GM12878 (cell line): ENCODE results near the gene SETD2. TPM values are rescaled to one million over a fixed set of nuclear protein-coding genes. Genes with fewer than 3 reads are reported as not detected.

Experiments used
- ATAC-seq: fragments of 200-7000 bp; cut with Tn5 transposase; 3 replicates; pipeline ENCODE4 v1.9.1; 2020; ENCODE audit warnings: mild to moderate bottlenecking, moderate library complexity
- BruUV-seq: library from RNA; stranded (reverse); fragments of 400-500 nt; replicated peaks from 2 replicates; lab custom pipeline; 2021; lab: Mats Ljungman, UMichigan
- CTCF ChIA-PET: fragments of 300-600 bp; sonication (Branson Sonifier 250); formaldehyde crosslinking; extraction: SDS; loops from one replicate; lab custom pipeline; 2021; ENCODE audit warnings: inconsistent platforms; lab: Yijun Ruan, JAX
- POLR2A ChIA-PET: fragments of 350-600 bp; formaldehyde crosslinking; extraction: SDS; loops from one replicate; lab custom pipeline; 2021; ENCODE audit warnings: inconsistent platforms; lab: Charles Lee
- RAD21 ChIA-PET: fragments of 300-600 bp; sonication (Branson Sonifier 250); formaldehyde crosslinking; loops from one replicate; lab custom pipeline; 2023; ENCODE audit warnings: antibody characterized with exemption; ENCODE audit not compliant: unreplicated experiment; lab: Charles Lee
- SMC1A ChIA-PET: fragments of 300-600 bp; sonication (Branson Sonifier 250); formaldehyde crosslinking; loops from one replicate; lab custom pipeline; 2023; ENCODE audit not compliant: unreplicated experiment, uncharacterized antibody; lab: Charles Lee
- DNase-seq: peaks from one replicate; pipeline ENCODE4 v3.0.0-alpha.2; 2011; ENCODE audit warnings: low read depth, low spot score
- FAIRE-seq: peaks from 3 replicates; lab custom pipeline; 2011; peaks lifted over from hg19 to GRCh38; lab: Jason Lieb, UNC
- H2AFZ ChIP-seq: 2 replicates; pipeline ENCODE4 v1.6.0; 2011; ENCODE audit warnings: low read depth, low read length, control low read depth; ENCODE audit not compliant: control insufficient read depth
- H3K27ac ChIP-seq: 2 replicates; pipeline ENCODE4 v1.5.1; 2011; ENCODE audit warnings: control low read depth; ENCODE audit not compliant: control insufficient read depth, insufficient read depth
- H3K27me3 ChIP-seq, 2 experiments: replicated peaks in 1 of 2; 2 replicates each; pipeline versions ENCODE4 v1.6.0 to v1.6.1; 2011; ENCODE audit warnings: low read length in 1 of 2; ENCODE audit not compliant: control insufficient read depth in 2 of 2, insufficient read depth in 2 of 2
- H3K36me3 ChIP-seq, 2 experiments: 2 replicates each; pipeline ENCODE4 v1.5.1; 2011; ENCODE audit warnings: low read length in 1 of 2; ENCODE audit not compliant: control insufficient read depth in 2 of 2, insufficient read depth in 2 of 2
- H3K4me1 ChIP-seq: 2 replicates; pipeline ENCODE4 v1.6.1; 2011; ENCODE audit warnings: mild to moderate bottlenecking, low read length, moderate library complexity, mixed read lengths; ENCODE audit not compliant: control insufficient read depth, insufficient read depth
- H3K4me2 ChIP-seq: 2 replicates; pipeline ENCODE4 v1.6.0; 2011; ENCODE audit warnings: control low read depth; ENCODE audit not compliant: control insufficient read depth, insufficient read depth
- H3K4me3 ChIP-seq: fragments of 200-600 bp; sonication (generic); 2 replicates; pipeline ENCODE4 v1.5.1; 2016
- H3K79me2 ChIP-seq: 2 replicates; pipeline ENCODE4 v1.6.0; 2011; ENCODE audit warnings: low read length; ENCODE audit not compliant: control insufficient read depth, insufficient read depth
- H3K9ac ChIP-seq: 2 replicates; pipeline ENCODE4 v1.8.0; 2011; ENCODE audit warnings: low read length, control low read depth, mixed read lengths; ENCODE audit not compliant: control insufficient read depth, insufficient read depth
- H3K9me3 ChIP-seq: replicated peaks from 3 replicates; pipeline ENCODE4 v1.5.1; 2011; ENCODE audit warnings: mild to moderate bottlenecking, low read length; ENCODE audit not compliant: control insufficient read depth, insufficient read depth
- H4K20me1 ChIP-seq: 2 replicates; pipeline ENCODE4 v1.6.0; 2011; ENCODE audit not compliant: control insufficient read depth, insufficient read depth
- BACH1 ChIP-seq: fragments of 450-650 bp; IDR thresholded peaks from 2 replicates; pipeline ENCODE4 v1.6.1; 2017; ENCODE audit warnings: mild to moderate bottlenecking, borderline replicate concordance
- EED ChIP-seq: sonication (generic); IDR thresholded peaks from 2 replicates; pipeline ENCODE4 v1.6.1; 2016; ENCODE audit warnings: antibody characterized with exemption, low read depth
- EP300 ChIP-seq, 2 experiments: fragments of 150-350 bp in 1 of 2; IDR thresholded peaks; 2 replicates each; pipeline ENCODE4 v1.6.1; 2011 to 2012; ENCODE audit warnings: low read depth in 2 of 2, low read length in 2 of 2, borderline replicate concordance in 1 of 2, improper control_type of control experiment in 1 of 2, inconsistent platforms in 1 of 2; ENCODE audit not compliant: control insufficient read depth in 1 of 2
- WRNIP1 ChIP-seq: IDR thresholded peaks from 2 replicates; pipeline ENCODE4 v1.6.1; 2011; ENCODE audit warnings: low read depth, low read length, improper control_type of control experiment, borderline replicate concordance
- WGBS: methylation state at CpG from one replicate; pipeline ENCODE4 v1.1.6; 2016; ENCODE audit warnings: low lambda C conversion rate; ENCODE audit not compliant: insufficient replicate concordance, insufficient coverage; ENCODE audit errors: missing lambda C conversion rate; 5-methylcytosine and 5-hydroxymethylcytosine counted together
- in situ Hi-C: fragments of 300-500 bp; cut with MboI; formaldehyde crosslinking; loops from 9 replicates; pipeline ENCODE4 v1.14.3; 2018; ENCODE audit warnings: mixed read lengths
- intact Hi-C: fragments of 100-400 bp; cut with micrococcal nuclease; formaldehyde crosslinking; loops from one replicate; pipeline ENCODE4 v1.14.2; 2022; ENCODE audit not compliant: unreplicated experiment
- polyA plus RNA-seq, 11 experiments: library from polyadenylated mRNA; depleted of rRNA in 4 of 11; unstranded in 6 of 11; stranded (reverse) in 5 of 11; fragments of >200 nt; fragmentation: Nextera tagmentation in 4 of 11; fragmentation: Illumina TruSeq in 1 of 11; extraction: Ambion mirVana in 4 of 11; extraction: Trizol in 1 of 11; gene quantifications; 1 replicate in 1 of 11; 2 replicates in 10 of 11; pipeline versions ENCODE4 v1.2.1 to v1.2.3, GENCODE V29; 2011 to 2016; ENCODE audit warnings: inconsistent platforms in 2 of 11, missing spikeins in 2 of 11, low read depth in 1 of 11
- total RNA-seq, 4 experiments: library from RNA; depleted of rRNA in 3 of 4; stranded (reverse); fragments of >200 nt in 3 of 4; fragmentation: Illumina TruSeq in 1 of 4; extraction: Trizol in 1 of 4; gene quantifications; 2 replicates each; pipeline versions ENCODE4 v1.2.1 to v1.2.3, GENCODE V29; 2013 to 2021

Gene SETD2
- total and polyA plus RNA-seq, 10 of the 15 experiments (the other 5 are each of a cell fraction or from before 2014, with no cell fraction given), result 8.4 to 44.9 (median 24.5) TPM

DNA sequence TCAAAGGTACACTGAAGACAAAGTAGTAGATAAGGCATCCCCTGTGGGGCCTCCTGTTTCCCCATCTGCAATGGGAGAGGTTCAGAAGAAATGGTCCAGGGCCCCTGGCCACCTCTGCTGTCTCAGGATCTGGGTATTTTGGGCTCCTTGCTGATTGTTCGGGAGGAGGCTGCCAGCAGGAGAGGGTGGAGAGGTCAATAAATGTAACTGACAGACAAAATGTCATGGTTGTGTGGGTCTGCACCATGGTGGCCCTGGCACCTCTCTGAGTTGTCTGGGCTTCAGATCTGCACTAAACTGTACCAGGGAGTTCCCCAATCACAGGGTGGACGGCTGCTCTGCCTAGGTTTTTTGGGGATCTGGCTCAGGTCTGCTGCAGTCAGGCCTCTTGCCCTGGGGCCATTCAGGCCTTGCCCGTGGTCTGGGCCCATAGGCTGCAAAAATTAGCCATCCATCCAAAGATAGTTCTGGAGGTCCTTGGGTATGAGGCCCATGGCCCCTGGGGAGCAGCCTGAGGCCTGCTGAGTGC, 177.1 kb downstream of the SETD2 start:
- no peak overlapping the region for H2AFZ ChIP-seq
- BruUV-seq, result no TSS peak
- no peaks in the 10 kb centered on the region for H4K20me1 ChIP-seq
- no peaks in the 10 kb centered on the region for H3K27me3 ChIP-seq
- peak overlapping the region; percentile 98 for H3K27ac ChIP-seq
- ChIA-PET CTCF (interaction anchor here (0.6 to 1.4 kb wide), 5 partner anchors 9 to 74 kb away, joined by 3 to 5 read pairs (median 3); no protein-coding TSS in a partner anchor), POLR2A (interaction anchor here (1.0 to 1.6 kb wide), 5 partner anchors 9 to 61 kb away, joined by 4 to 10 read pairs (median 6); partner anchors contain the start of gene NBEAL2), SMC1A (interaction anchor here (0.7 to 1.6 kb wide), 13 partner anchors 8 to 178 kb away, joined by 3 to 10 read pairs (median 4); partner anchors contain the start of gene CCDC12), RAD21 (interaction anchor here (0.9 to 1.5 kb wide), 12 partner anchors 8 to 77 kb away, joined by 3 to 10 read pairs (median 4); partner anchors contain the start of gene NBEAL2)
- H3K9me3 ChIP-seq, result no peaks in the 10 kb centered on the region
- H3K9ac ChIP-seq, result peak overlapping the region; percentile 3; the same call in 1 of the 2 replicates
- in situ Hi-C loops (no loop called here), intact Hi-C loops (loop anchor here (1.0 kb wide), 1 partner anchor 11 kb away; the partner anchor contains the start of gene CCDC12)
- FAIRE-seq (no peak), DNase-seq (no peak), ATAC-seq (no peak)
- peaks cover 4 to 8% of the 10 kb centered on the region in 2 experiments; a peak in 3 of 4 replicates for H3K36me3 ChIP-seq
- peaks cover 55% of the 10 kb centered on the region for H3K79me2 ChIP-seq
- H3K4me3 ChIP-seq, result peak overlapping the region; percentile 57; the same call in 1 of the 2 replicates
- peaks cover 61% of the 10 kb centered on the region for H3K4me1 ChIP-seq
- H3K4me2 ChIP-seq, result peak overlapping the region; percentile 99
- TF ChIP-seq EED, result no peak
- TF ChIP-seq BACH1, result no peak
- TF ChIP-seq EP300 (IDR thresholded peaks at IDR 0.05; ENCODE audit: borderline replicate concordance in 1 of 2, control insufficient read depth in 1 of 2, low read depth in 2 of 2, low read length in 2 of 2), result no peak
- no peak for TF ChIP-seq WRNIP1
- WGBS, result 11% methylated on average over 3 of the region's 3 CpGs
